ENCODE measurements around the gene RBMXL3. TPM values are rescaled to one million over a fixed set of nuclear protein-coding genes. Genes with fewer than 3 reads are reported as not detected.

Gene RBMXL3
- not detected in 2 replicates for total RNA-seq

DNA sequence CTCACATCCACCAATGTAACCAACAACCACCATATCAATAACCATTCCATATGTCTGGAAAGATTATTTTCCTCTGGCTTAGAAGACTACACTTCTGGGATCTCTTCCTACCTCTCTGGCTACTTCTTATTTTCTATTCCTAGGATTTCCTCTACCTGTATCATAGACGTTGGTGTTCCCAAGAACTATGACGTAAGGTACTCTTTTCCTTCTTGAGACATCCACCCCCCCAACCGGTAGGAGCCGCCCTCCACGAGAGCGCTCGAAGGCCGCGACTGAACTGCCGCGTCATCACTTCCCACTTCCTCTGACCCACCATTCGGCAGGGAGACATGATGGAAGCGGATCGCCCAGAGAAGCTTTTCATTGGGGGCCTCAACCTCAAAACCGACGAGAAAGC is at the start of gene RBMXL3:
Gene RBMXL3, plus strand, starts transcription at position 301 of the 400 bp plus-strand sequence. Its CDS starts 32 bp downstream, at position 333.

DNA sequence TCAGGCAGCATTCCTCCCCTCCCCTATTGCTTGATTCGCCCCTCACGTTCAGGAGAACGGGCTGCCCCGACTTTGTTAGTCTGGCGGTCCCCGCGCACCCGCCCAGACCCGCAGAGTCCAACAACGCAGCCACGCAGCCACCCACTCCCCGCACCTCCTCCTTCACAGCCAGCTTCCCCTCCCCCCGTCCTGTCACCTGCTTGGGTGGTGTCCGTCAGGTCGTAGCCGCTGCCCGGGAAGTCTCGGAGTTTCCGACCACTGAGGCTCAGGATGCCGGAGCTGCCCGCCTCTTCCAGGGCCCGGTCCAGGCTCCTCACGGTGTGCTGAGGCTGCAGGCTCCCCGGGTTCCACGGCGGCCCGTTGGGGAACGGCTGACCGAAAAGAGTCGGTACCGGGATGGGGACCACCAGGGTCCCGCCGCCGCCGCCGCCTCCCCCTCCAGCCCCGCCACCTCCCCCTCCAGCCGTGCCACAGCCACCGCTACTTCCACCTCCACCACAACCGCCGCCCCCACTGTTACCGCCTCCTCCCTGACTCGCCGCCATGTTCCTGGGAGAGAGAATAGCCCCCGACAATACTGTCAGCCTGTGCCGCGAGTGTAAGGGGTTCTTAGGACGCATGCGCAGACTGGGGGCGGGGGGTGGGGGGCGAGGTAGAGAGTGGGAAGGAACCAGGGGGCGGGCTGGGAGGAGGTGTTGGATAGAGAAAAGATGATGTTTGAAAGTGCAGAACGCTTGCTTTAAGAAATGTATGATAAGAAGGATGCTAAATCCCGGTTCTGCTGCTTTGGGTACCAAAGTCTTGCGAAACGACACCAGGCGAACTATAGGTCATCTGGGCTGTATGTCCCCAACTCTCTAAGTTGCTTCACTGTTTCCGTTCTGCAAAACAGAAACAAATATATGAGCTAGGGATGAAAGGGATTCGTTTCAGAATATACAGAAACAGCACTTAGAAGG is 44.6 kb downstream of the RBMXL3 start, which contains the start of gene LRCH2:
Gene LRCH2, minus strand, starts transcription at position 600 of the 959 bp plus-strand sequence. Its CDS starts 55 bp downstream, at position 545.

Other genes starting within 250 kb of the RBMXL3 start
- gene IL13RA2, start 171.8 kb upstream of the RBMXL3 start, total RNA-seq = 0.30 TPM in 1 of 2 replicates, not detected in the other
- gene LRCH2, start 44.7 kb downstream of the RBMXL3 start, total RNA-seq = 1.8 and 2.7 TPM in 2 replicates
- not detected in 2 replicates for gene LUZP4, start 100.3 kb downstream of the RBMXL3 start, total RNA-seq